OCI-LY3 (cell line): ENCODE measurements around the gene MEIS3.
"Not testable (repeated sequence)": the region's sequence is repeated elsewhere in the genome, so short reads cannot be mapped to it uniquely, and the experiment has no call there.

Experiments
- EZH2phosphoT487 ChIP-seq: fragments of 200-600 bp; shearing (Covaris generic); IDR thresholded peaks from 2 replicates; pipeline ENCODE4 v1.6.1; 2018; ENCODE audit warnings: antibody characterized with exemption, mixed run types, low read depth
- TF ChIP-seq, protein P1 (sequence below): fragments of 200-600, 300-600 bp; sonication (generic); IDR thresholded peaks from 2 replicates; pipeline ENCODE4 v1.5.1; 2014; ENCODE audit warnings: antibody characterized with exemption, low read length, low read depth

DNA sequence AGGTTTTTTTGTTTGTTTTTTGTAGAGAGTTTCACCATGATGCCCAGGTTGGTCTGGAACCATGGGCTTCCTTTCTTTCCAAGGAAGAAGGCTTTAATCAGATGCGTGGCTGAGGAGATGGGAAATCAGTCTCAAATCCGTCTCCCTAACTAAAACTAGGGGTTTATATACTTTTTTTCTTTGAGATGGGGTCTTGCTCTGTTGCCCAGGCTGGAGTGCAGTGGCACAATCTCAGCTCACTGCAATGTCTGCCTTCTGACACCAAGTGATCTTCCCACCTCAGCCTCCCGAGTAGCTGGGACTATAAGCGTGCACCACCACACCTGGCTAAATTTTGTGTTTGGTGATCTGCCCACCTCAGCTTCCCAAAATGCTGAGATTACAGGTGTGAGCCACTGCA, 34.8 kb downstream of the MEIS3 start:
- TF ChIP-seq, protein P1, sequence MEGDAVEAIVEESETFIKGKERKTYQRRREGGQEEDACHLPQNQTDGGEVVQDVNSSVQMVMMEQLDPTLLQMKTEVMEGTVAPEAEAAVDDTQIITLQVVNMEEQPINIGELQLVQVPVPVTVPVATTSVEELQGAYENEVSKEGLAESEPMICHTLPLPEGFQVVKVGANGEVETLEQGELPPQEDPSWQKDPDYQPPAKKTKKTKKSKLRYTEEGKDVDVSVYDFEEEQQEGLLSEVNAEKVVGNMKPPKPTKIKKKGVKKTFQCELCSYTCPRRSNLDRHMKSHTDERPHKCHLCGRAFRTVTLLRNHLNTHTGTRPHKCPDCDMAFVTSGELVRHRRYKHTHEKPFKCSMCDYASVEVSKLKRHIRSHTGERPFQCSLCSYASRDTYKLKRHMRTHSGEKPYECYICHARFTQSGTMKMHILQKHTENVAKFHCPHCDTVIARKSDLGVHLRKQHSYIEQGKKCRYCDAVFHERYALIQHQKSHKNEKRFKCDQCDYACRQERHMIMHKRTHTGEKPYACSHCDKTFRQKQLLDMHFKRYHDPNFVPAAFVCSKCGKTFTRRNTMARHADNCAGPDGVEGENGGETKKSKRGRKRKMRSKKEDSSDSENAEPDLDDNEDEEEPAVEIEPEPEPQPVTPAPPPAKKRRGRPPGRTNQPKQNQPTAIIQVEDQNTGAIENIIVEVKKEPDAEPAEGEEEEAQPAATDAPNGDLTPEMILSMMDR = not testable (repeated sequence)
- TF ChIP-seq EZH2phosphoT487 = not testable (repeated sequence)
